Muscle layer of colon (tissue), 2 donors: ENCODE results near the gene OR8G1.

Source experiments
- H3K27ac ChIP-seq: one replicate; pipeline ENCODE4 v1.7.0; 2013; ENCODE audit warnings: low read depth, mild to moderate bottlenecking, low read length, moderate library complexity
- H3K27me3 ChIP-seq, 2 donors: one replicate each; pipeline ENCODE4 v1.7.0; 2013; ENCODE audit warnings: low read length in 2 of 2, mild to moderate bottlenecking in 2 of 2; ENCODE audit not compliant: insufficient read depth in 2 of 2, control insufficient read depth in 1 of 2
- H3K36me3 ChIP-seq: one replicate; pipeline ENCODE4 v1.7.0; 2013; ENCODE audit warnings: mild to moderate bottlenecking, low read length; ENCODE audit not compliant: insufficient read depth
- H3K4me1 ChIP-seq: one replicate; pipeline ENCODE4 v1.7.0; 2013; ENCODE audit warnings: mild to moderate bottlenecking, low read length; ENCODE audit not compliant: insufficient read depth
- H3K4me3 ChIP-seq, 2 donors: one replicate each; pipeline ENCODE4 v1.7.0; 2013; ENCODE audit warnings: low read length in 2 of 2, low read depth in 1 of 2, mild to moderate bottlenecking in 1 of 2, moderate library complexity in 1 of 2
- H3K9ac ChIP-seq: one replicate; pipeline ENCODE4 v1.7.0; 2013; ENCODE audit warnings: low read length
- H3K9me3 ChIP-seq: one replicate; pipeline ENCODE4 v1.7.0; 2013; ENCODE audit warnings: mild to moderate bottlenecking, low read length
- donor health status: abdominal sarcoma.
- donor health status: Adenocarcinoma of cecum.

OR8G1 gene

DNA sequence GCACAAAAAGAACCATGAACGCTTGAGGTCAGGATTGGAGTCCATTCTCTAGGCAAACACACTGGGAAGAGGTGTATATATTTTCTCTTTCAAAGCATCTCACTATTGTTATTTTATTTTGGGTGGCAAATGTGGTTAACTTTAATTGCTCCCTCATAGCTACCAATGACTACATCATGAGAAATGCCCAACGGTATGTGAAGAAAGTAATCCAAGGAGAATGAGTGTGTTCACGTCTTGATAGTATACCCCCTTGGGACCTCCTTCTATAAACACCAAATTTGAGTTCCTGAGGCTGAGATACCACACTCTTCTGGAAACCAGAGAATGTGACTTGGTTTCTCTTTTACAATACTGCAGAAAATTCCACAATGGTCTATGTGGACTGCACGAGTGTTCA, 57.0 kb downstream of the OR8G1 start:
- no peaks in the 10 kb centered on the region for H3K9me3 ChIP-seq
- no peak overlapping the region for H3K4me3 ChIP-seq
- no peaks in the 10 kb centered on the region for H3K36me3 ChIP-seq
- H3K27me3 ChIP-seq: no peaks in the 10 kb centered on the region
- H3K4me1 ChIP-seq: no peaks in the 10 kb centered on the region
- H3K9ac ChIP-seq: no peak overlapping the region
- H3K27ac ChIP-seq: no peak overlapping the region

DNA sequence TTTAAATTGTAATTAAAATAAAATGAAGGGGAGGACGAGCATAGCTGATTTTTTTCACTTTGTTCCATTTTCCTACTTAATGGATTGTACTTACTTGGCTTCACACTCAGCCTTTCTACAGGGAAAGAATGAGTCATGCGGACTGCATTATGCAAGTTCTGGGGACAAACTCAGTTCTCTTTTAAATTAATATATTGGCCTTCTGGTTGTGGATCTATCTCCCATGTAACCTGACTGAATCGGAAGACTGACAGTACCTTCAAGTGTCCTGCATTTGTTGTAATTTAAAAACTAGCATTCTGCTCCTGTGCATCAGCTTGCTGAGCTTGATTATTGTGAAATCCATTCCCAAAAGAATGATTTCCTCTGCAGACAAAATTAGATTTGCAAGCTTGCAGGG, 60.7 kb downstream of the OR8G1 start:
- H3K4me1 ChIP-seq: no peaks in the 10 kb centered on the region
- H3K4me3 ChIP-seq: no peak overlapping the region
- H3K9ac ChIP-seq: no peak overlapping the region
- no peak overlapping the region for H3K27ac ChIP-seq
- no peaks in the 10 kb centered on the region for H3K36me3 ChIP-seq
- H3K27me3 ChIP-seq: no peaks in the 10 kb centered on the region
- H3K9me3 ChIP-seq: no peaks in the 10 kb centered on the region

DNA sequence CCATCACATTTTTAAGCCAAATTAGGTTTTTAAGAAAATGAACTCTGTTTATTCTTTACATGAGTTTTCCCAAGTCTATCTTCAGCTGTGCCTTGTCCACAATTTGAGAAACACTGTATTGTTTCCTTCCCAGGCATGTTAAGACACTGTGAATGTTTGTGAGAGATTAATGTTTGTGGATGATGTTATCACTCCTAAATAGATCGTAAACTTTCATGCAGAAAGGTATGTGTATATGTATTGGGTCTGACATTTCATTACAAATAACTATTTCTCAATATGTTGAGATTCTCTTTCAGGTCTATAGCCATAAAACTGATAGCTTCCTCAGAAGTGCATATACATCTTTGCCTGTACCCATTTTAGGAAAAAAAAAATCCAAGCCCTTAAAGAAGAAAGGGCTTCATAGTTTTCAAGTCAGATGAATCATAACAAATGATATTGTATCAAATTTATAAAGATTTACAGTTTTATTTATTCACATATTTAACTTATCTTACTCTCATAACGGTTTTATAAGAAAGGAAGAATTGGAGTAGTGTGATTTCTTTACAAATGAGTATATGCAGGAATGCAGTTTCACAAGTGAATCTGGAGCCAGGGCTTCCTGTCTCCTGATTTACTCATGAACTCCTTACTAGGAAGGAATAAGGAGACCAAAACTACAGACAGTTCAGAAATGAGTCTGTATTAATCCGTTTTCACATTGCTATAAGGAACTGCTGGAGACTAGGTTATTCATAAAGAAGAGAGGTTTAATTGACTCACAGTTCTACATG, 61.6 kb downstream of the OR8G1 start:
- H3K9me3 ChIP-seq: no peaks in the 10 kb centered on the region
- H3K4me1 ChIP-seq: no peaks in the 10 kb centered on the region
- H3K27me3 ChIP-seq: no peaks in the 10 kb centered on the region
- no peak overlapping the region for H3K4me3 ChIP-seq
- no peaks in the 10 kb centered on the region for H3K36me3 ChIP-seq
- H3K27ac ChIP-seq: no peak overlapping the region
- H3K9ac ChIP-seq: no peak overlapping the region
